ENCODE results near the gene PPP1R27. TPM values are rescaled to one million over a fixed set of nuclear protein-coding genes. Genes with fewer than 3 reads are reported as not detected.

PPP1R27 gene
- total and polyA plus RNA-seq, 9 of the 15 experiments (the other 6 are each of a cell fraction or from before 2014, with no cell fraction given): 0.29 to 6.9 (median 1.5) TPM; not detected in 2

DNA sequence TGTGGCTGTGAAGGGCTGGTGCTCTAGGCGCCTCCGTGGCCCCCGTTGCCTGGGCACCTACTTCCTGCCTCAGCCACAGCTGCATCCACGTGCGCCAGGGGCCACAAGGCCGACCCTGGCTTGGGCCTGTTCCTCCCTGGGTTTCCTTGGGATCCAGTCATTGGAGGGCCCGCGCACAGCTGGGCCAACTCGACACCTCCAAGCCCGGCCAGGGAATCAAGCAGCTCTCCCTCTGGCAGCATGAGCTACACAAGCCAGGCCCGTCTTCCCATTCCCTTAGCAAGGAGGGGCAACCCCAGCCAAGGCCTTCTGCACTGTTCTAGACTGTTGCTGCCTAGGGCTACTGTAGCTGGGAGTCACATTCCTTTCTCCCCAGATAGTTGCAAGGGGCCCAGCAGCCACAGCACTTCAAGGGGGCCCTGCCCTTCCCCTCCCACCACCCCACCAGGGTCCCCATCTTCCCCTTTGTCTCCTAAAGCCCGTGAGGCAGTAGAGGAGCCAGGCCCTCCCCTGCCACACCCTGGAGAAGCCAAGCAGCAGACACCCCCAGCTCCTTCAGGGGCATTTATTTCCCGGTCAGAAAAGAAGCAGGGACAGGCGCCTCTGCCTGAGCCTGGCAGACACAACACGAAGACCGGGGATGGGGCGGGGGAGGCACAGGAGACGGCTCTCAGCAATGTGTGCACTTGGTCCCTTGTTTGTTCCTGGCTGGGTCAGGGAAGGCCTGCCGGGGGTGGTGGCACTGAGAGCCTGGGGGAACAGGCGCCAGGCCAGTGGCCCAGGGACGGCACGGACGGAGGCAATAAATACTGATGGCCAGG lies 32.5 kb upstream of the PPP1R27 start (continued):
- TF ChIP-seq, protein P1, sequence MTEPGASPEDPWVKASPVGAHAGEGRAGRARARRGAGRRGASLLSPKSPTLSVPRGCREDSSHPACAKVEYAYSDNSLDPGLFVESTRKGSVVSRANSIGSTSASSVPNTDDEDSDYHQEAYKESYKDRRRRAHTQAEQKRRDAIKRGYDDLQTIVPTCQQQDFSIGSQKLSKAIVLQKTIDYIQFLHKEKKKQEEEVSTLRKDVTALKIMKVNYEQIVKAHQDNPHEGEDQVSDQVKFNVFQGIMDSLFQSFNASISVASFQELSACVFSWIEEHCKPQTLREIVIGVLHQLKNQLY (CRISPR knock-in tag; conservative IDR thresholded peaks at IDR 0.05): 0 out of 4 replicates have a peak, but pooled peaks of 1 of the 2 experiments have one; percentile 53
- no peak for TF ChIP-seq XRCC5 (IDR thresholded peaks at IDR 0.05; ENCODE audit: low read depth, low read length)
- TF ChIP-seq FIP1L1 (IDR thresholded peaks at IDR 0.05; ENCODE audit: low read depth, low read length, poor library complexity, severe bottlenecking): peak; percentile 97
- no peak for TF ChIP-seq HCFC1 (IDR thresholded peaks at IDR 0.05; ENCODE audit: low read depth, low read length)
- TF ChIP-seq RFX7 (CRISPR knock-in tag; IDR thresholded peaks at IDR 0.05): peak; percentile 21; the same call in 1 of the 2 replicates
- TF ChIP-seq ILK (tag; IDR thresholded peaks at IDR 0.05; ENCODE audit: borderline replicate concordance, low read depth): no peak
- TF ChIP-seq ZNF655 (CRISPR knock-in tag; IDR thresholded peaks at IDR 0.05): peak; percentile 64; the same call in 1 of the 2 replicates
- TF ChIP-seq GABPB1 (CRISPR knock-in tag; IDR thresholded peaks at IDR 0.05): peak; percentile 49; the same call in 1 of the 2 replicates
- TF ChIP-seq ZNF431 (CRISPR knock-in tag; IDR thresholded peaks at IDR 0.05): no peak
- TF ChIP-seq STAT5B (CRISPR knock-in tag; IDR thresholded peaks at IDR 0.05): no peak
- TF ChIP-seq ZNF77 (CRISPR knock-in tag; IDR thresholded peaks at IDR 0.05): peak; percentile 56; the same call in 1 of the 2 replicates
- TF ChIP-seq YY1 (IDR thresholded peaks at IDR 0.05; ENCODE audit: borderline replicate concordance in 1 of 3, control insufficient read depth in 1 of 3, extremely low read depth in 1 of 3, insufficient read depth in 3 of 3, insufficient read length in 1 of 3, insufficient replicate concordance in 2 of 3, low read depth in 1 of 3, low read length in 2 of 3): no peak
- TF ChIP-seq ARID3A (IDR thresholded peaks at IDR 0.05; ENCODE audit: borderline replicate concordance, low read depth, low read length): no peak
- TF ChIP-seq ZFPM2 (CRISPR knock-in tag; IDR thresholded peaks at IDR 0.05): peak; percentile 3; the same call in 1 of the 2 replicates
- no peak for TF ChIP-seq HLTF (IDR thresholded peaks at IDR 0.05)
- no peak for TF ChIP-seq BRF1 (IDR thresholded peaks at IDR 0.05; ENCODE audit: borderline replicate concordance, extremely low read depth, insufficient read length)
- TF ChIP-seq BACH1 (tag; IDR thresholded peaks at IDR 0.05): no peak
- 0 out of 2 replicates have a peak, but pooled peaks have one; percentile 7 for TF ChIP-seq KLF13 (tag; IDR thresholded peaks at IDR 0.05; ENCODE audit: borderline replicate concordance, low read depth)
- TF ChIP-seq TEAD2 (tag; IDR thresholded peaks at IDR 0.05): no peak
- no peak for TF ChIP-seq CSDE1 (IDR thresholded peaks at IDR 0.05)
- TF ChIP-seq CBX2 (IDR thresholded peaks at IDR 0.05; ENCODE audit: insufficient read depth, low read length, poor library complexity, severe bottlenecking): no peak
- no peak; the same call in 1 of the 2 replicates for TF ChIP-seq ZNF57 (CRISPR knock-in tag; IDR thresholded peaks at IDR 0.05)
